DOHH2 (cell line): Measurements from ENCODE around the gene ZBTB16.

Experiments used
- H3F3A ChIP-seq: fragments of 200-600 bp; sonication (generic), shearing (Covaris generic); 2 replicates; pipeline ENCODE4 v1.6.0; 2016; ENCODE audit warnings: antibody characterized with exemption, mild to moderate bottlenecking; ENCODE audit not compliant: control insufficient read depth, insufficient read depth
- H3K27ac ChIP-seq: fragments of 200-600 bp; sonication (generic); 2 replicates; pipeline ENCODE4 v1.5.1; 2014; ENCODE audit warnings: low read depth, mild to moderate bottlenecking, low read length, moderate library complexity
- H3K27me3 ChIP-seq: fragments of 200-600 bp; sonication (generic); 2 replicates; pipeline ENCODE4 v1.6.1; 2014; ENCODE audit warnings: mild to moderate bottlenecking, low read length, mixed read lengths; ENCODE audit not compliant: control insufficient read depth
- H3K36me3 ChIP-seq: fragments of 200-600 bp; sonication (generic); 2 replicates; pipeline ENCODE4 v1.6.1; 2014; ENCODE audit warnings: mild to moderate bottlenecking, low read length, moderate library complexity, mixed read lengths; ENCODE audit not compliant: control insufficient read depth
- H3K4me1 ChIP-seq: fragments of 200-600 bp; sonication (generic); 2 replicates; pipeline ENCODE4 v1.6.1; 2014; ENCODE audit warnings: mild to moderate bottlenecking, low read length, mixed read lengths; ENCODE audit not compliant: control insufficient read depth
- H3K4me2 ChIP-seq: fragments of 200-600 bp; sonication (generic); 2 replicates; pipeline ENCODE4 v1.6.0; 2014; ENCODE audit warnings: mild to moderate bottlenecking, low read length, moderate library complexity
- H3K4me3 ChIP-seq: fragments of 200-600 bp; sonication (generic); 2 replicates; pipeline ENCODE4 v1.5.1; 2014; ENCODE audit warnings: mild to moderate bottlenecking, low read length, mixed read lengths
- H3K79me2 ChIP-seq: fragments of 200-600 bp; sonication (generic); 2 replicates; pipeline ENCODE4 v1.6.1; 2014; ENCODE audit warnings: mild to moderate bottlenecking, low read length, mixed read lengths; ENCODE audit not compliant: control insufficient read depth
- H3K9me2 ChIP-seq: fragments of 200-600 bp; sonication (generic); replicated peaks from 2 replicates; pipeline ENCODE4 v1.6.1; 2014; ENCODE audit warnings: mild to moderate bottlenecking, low read length, mixed read lengths; ENCODE audit not compliant: control insufficient read depth
- H3K9me3 ChIP-seq: fragments of 200-600 bp; sonication (generic); 2 replicates; pipeline ENCODE4 v1.6.1; 2014; ENCODE audit warnings: antibody characterized with exemption, low read length, mixed read lengths; ENCODE audit not compliant: control insufficient read depth, insufficient read depth
- H4K20me1 ChIP-seq: fragments of 200-600 bp; sonication (generic); 2 replicates; pipeline ENCODE4 v1.6.0; 2014; ENCODE audit warnings: low read depth, mild to moderate bottlenecking, antibody characterized with exemption, low read length, moderate library complexity; ENCODE audit not compliant: control insufficient read depth, insufficient read depth
- EZH2phosphoT487 ChIP-seq: fragments of 200-600 bp; sonication (generic); IDR thresholded peaks from 2 replicates; pipeline ENCODE4 v1.6.1; 2017; ENCODE audit warnings: borderline replicate concordance, mild to moderate bottlenecking, antibody characterized with exemption, low read length, moderate library complexity, mixed read lengths
- TF ChIP-seq, protein P1 (sequence below): fragments of 200-600 bp; sonication (generic); IDR thresholded peaks from one replicate; pipeline ENCODE4 v1.5.1; 2014; ENCODE audit warnings: antibody characterized with exemption, mild to moderate bottlenecking, low read depth, low read length; ENCODE audit not compliant: poor library complexity, severe bottlenecking

Gene ZBTB16

GRCh38 chr11:114219559-114220349 lies 160.2 kb downstream of the ZBTB16 start:
- Histone ChIP-seq H3K27me3 (peaks cover 12% of the 10 kb centered on the region; the same call in 1 of the 2 replicates), H3K36me3 (no peaks in the 10 kb centered on the region), H3F3A (no peaks in the 10 kb centered on the region), H3K4me1 (no peaks in the 10 kb centered on the region), H4K20me1 (no peaks in the 10 kb centered on the region), H3K4me3 (no peak overlapping the region), H3K79me2 (no peaks in the 10 kb centered on the region), H3K9me2 (no peaks in the 10 kb centered on the region), H3K4me2 (no peak overlapping the region), H3K27ac (no peak overlapping the region), H3K9me3 (no peaks in the 10 kb centered on the region)
- TF ChIP-seq EZH2phosphoT487 = no peak
- TF ChIP-seq, protein P1, sequence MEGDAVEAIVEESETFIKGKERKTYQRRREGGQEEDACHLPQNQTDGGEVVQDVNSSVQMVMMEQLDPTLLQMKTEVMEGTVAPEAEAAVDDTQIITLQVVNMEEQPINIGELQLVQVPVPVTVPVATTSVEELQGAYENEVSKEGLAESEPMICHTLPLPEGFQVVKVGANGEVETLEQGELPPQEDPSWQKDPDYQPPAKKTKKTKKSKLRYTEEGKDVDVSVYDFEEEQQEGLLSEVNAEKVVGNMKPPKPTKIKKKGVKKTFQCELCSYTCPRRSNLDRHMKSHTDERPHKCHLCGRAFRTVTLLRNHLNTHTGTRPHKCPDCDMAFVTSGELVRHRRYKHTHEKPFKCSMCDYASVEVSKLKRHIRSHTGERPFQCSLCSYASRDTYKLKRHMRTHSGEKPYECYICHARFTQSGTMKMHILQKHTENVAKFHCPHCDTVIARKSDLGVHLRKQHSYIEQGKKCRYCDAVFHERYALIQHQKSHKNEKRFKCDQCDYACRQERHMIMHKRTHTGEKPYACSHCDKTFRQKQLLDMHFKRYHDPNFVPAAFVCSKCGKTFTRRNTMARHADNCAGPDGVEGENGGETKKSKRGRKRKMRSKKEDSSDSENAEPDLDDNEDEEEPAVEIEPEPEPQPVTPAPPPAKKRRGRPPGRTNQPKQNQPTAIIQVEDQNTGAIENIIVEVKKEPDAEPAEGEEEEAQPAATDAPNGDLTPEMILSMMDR = no peak

DNA sequence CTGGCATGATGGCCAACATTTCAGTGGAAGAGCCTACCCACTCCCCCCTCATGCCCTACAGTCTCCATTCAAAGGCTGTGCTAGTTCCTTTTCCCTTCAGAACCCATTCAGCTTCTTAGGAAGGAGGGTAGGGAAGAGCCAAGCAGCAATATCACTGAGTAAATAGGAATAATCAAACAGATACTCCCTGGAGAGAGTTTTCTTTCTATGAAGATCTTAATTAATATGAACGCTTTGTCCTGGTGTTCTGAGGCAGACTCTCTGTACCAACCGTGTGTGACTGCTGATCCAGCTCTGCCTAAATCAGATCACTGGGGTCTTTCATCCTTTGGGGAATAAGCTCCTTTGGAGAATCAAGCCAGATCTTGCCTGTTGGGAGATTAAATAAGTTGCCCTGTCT lies 161.5 kb downstream of the ZBTB16 start:
- H3K27me3 ChIP-seq = peaks cover 19% of the 10 kb centered on the region

DNA sequence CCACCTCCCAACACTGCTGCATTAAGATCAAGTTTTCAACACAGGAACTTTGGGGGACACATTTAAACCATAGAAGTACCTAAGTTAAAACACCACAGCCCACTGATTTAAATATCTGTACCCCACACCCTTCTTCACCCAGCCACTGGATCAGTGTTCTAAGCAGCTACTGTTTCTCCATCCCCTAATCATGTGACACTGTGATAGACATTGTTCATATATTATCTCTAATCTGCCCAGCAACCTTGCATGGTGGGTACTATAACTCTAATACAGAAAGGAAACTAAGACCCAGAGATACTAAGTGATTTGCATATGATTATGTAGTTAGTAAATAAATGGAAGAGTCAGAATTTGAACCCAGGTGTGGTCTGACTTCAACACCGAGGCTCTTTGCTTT lies 166.2 kb downstream of the ZBTB16 start:
- Histone ChIP-seq H3K4me2 (no peak overlapping the region), H3K36me3 (no peaks in the 10 kb centered on the region), H3K4me3 (no peak overlapping the region), H3F3A (no peaks in the 10 kb centered on the region), H3K4me1 (no peaks in the 10 kb centered on the region), H3K79me2 (no peaks in the 10 kb centered on the region), H3K9me2 (no peaks in the 10 kb centered on the region), H3K27me3 (peaks cover 28% of the 10 kb centered on the region), H4K20me1 (no peaks in the 10 kb centered on the region), H3K9me3 (no peaks in the 10 kb centered on the region), H3K27ac (no peak overlapping the region)
- TF ChIP-seq, protein P1 = no peak
- no peak for TF ChIP-seq EZH2phosphoT487

More for the DNA sequence above, 161.5 kb downstream of the ZBTB16 start:
- no peaks in the 10 kb centered on the region for H3K79me2 ChIP-seq
- no peaks in the 10 kb centered on the region for H3K4me1 ChIP-seq
- no peaks in the 10 kb centered on the region for H3K9me3 ChIP-seq
- H3F3A ChIP-seq = no peaks in the 10 kb centered on the region
- no peaks in the 10 kb centered on the region for H3K9me2 ChIP-seq
- no peak overlapping the region for H3K4me2 ChIP-seq
- no peak overlapping the region for H3K4me3 ChIP-seq
- no peaks in the 10 kb centered on the region for H3K36me3 ChIP-seq
- no peak for TF ChIP-seq EZH2phosphoT487
- TF ChIP-seq, protein P1 = no peak
- H3K27ac ChIP-seq = no peak overlapping the region
- H4K20me1 ChIP-seq = no peaks in the 10 kb centered on the region
